Fibroblast of skin of abdomen (primary cell): ENCODE measurements around the gene ATRNL1.

Source experiments
- DNase-seq: peaks from one replicate; pipeline ENCODE4 v3.0.0-alpha.2; 2013

The ATRNL1 gene

DNA sequence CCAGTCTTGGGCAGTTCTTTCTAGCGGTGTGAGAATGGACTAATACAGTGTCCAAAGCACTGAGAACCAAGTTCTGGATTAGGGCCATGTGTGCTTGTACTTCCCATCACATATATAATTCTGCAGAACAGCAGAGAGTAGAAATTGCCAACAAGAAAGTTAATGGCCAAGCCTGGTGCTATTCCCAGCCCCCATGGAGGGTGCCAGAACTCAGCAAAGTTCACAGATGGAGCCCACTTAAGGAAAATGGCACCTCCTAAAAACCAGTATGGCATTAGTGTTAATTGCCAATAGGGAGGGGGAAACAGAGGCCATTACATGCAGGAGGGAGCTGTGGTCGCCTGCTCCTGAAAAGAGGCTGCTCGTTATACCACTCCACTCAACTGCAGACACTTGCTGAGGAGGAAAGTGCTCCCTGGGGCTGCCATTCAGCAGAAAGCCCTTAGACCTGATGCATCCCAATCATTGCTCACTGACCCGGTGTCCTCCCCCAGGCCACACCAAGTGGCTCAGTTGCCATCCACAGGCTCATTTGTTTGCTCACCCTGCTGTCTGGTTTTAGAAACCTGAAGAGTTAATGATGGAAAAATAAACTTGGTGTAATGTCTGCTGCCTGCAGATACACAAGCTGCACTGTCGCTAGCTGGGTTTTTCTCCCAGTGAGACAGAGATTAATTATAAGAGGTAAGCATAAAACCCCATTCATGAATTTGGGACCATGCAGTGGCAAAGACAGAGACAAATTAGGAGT, 899.2 kb downstream of the ATRNL1 start:
- DNase-seq: no peak

DNA sequence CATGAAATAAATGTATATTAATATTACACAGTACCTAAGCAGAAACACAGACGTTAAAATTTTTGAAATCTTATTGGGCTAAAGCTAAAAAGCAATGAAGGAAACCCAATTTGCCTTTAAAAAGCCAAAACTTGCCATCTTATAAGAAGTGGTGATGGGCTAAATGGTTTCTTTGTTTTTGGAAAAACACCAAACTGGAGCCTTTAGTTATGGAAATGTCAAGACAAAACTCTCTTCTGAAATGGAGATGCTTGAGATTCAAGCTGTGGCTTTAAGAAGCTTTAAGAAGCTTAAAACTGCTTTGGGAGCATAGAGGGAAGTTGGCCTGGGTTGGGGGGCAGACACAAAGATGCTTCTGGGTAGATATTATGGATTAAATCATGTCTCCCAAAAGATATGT, 902.9 kb downstream of the ATRNL1 start:
- no peak for DNase-seq

DNA sequence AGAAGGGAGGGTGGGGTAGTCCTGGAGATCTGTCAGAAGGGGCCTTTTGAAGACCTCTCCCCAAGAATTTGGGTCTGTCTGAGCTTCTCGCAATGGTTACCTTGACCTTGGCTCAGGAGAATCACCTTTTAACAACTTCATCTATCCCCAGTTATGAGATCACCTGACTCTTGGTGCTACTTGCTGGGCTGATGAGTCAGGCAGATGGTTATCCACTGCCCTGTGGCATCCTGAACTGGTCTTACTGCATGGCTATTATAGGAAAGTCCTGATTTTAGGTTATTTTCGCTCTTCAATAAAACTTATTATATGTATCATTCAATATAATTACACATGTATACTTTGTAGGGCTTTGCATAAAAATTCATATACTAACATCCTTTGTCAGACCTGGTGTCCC, 905.1 kb downstream of the ATRNL1 start:
- no peak for DNase-seq
